ENCODE measurements around the gene TRMT2A. TPM values are rescaled to one million over a fixed set of nuclear protein-coding genes. Genes with fewer than 3 reads are reported as not detected.
"Not testable (repeated sequence)": the region's sequence is repeated elsewhere in the genome, so short reads cannot be mapped to it uniquely, and the experiment has no call there.

The TRMT2A gene
- total RNA-seq, 1 donor from 2014 or later: 125 TPM

GRCh38 chr22:20080445-20080775, 36.6 kb downstream of the TRMT2A start:
- Mint-ChIP-seq H3K36me3 (ENCODE audit: low read depth) (peaks cover 10% of the 10 kb centered on the region), H3K4me3 (peak overlapping the region; percentile 91), H3K27me3 (no peaks in the 10 kb centered on the region), H3K4me1 (peaks cover 33% of the 10 kb centered on the region), H3K9me3 (no peaks in the 10 kb centered on the region), H3K27ac (peak overlapping the region; percentile 79)
- intact Hi-C loops (cut with micrococcal nuclease): loop anchor here (1.0 to 5.0 kb wide), 4 partner anchors 20 to 108 kb away; partner anchors contain the start of genes TANGO2 and TRMT2A
- peak; percentile 93 for DNase-seq

GRCh38 chr22:20079745-20080444, 37.1 kb downstream of the TRMT2A start, which contains the start of gene DGCR8:
Gene DGCR8 (plus strand): TSS chr22:20080241. CDS start chr22:20085964, 5,723 bp downstream.
- H3K27me3 Mint-ChIP-seq: no peaks in the 10 kb centered on the region
- H3K4me3 Mint-ChIP-seq: peak within 1 kb of the TSS; percentile 91
- peak; percentile 93 for DNase-seq
- H3K36me3 Mint-ChIP-seq (ENCODE audit: low read depth): peaks cover 9% of the 10 kb centered on the region
- intact Hi-C loops (cut with micrococcal nuclease): loop anchor here (1.0 to 5.0 kb wide), 4 partner anchors 20 to 108 kb away; partner anchors contain the start of genes TANGO2 and TRMT2A
- peak within 1 kb of the TSS; percentile 85 for H3K27ac Mint-ChIP-seq
- no peaks in the 10 kb centered on the region for H3K9me3 Mint-ChIP-seq
- H3K4me1 Mint-ChIP-seq: peaks cover 33% of the 10 kb centered on the region

GRCh38 chr22:20076627-20077172, 40.3 kb downstream of the TRMT2A start:
- Mint-ChIP-seq H3K9me3 (no peaks in the 10 kb centered on the region), H3K27ac (no peak overlapping the region), H3K36me3 (ENCODE audit: low read depth) (peaks cover 8% of the 10 kb centered on the region), H3K4me1 (peaks cover 10% of the 10 kb centered on the region), H3K4me3 (no peak overlapping the region), H3K27me3 (no peaks in the 10 kb centered on the region)
- DNase-seq: no peak
- intact Hi-C loops (cut with micrococcal nuclease): no loop called here

GRCh38 chr22:20071524-20071972, 45.5 kb downstream of the TRMT2A start:
- H3K27me3 Mint-ChIP-seq: no peaks in the 10 kb centered on the region
- H3K27ac Mint-ChIP-seq: no peak overlapping the region
- no peaks in the 10 kb centered on the region for H3K9me3 Mint-ChIP-seq
- DNase-seq: no peak
- no peaks in the 10 kb centered on the region for H3K4me1 Mint-ChIP-seq
- intact Hi-C loops (cut with micrococcal nuclease): no loop called here
- H3K4me3 Mint-ChIP-seq: no peak overlapping the region
- H3K36me3 Mint-ChIP-seq (ENCODE audit: low read depth): no peaks in the 10 kb centered on the region

GRCh38 chr22:20069331-20070042, 47.5 kb downstream of the TRMT2A start:
- H3K4me1 Mint-ChIP-seq: no peaks in the 10 kb centered on the region
- DNase-seq: no peak
- intact Hi-C loops (cut with micrococcal nuclease): no loop called here
- no peak overlapping the region for H3K27ac Mint-ChIP-seq
- no peak overlapping the region for H3K4me3 Mint-ChIP-seq
- no peaks in the 10 kb centered on the region for H3K36me3 Mint-ChIP-seq (ENCODE audit: low read depth)
- no peaks in the 10 kb centered on the region for H3K27me3 Mint-ChIP-seq
- H3K9me3 Mint-ChIP-seq: no peaks in the 10 kb centered on the region

GRCh38 chr22:20068640-20069039, 48.4 kb downstream of the TRMT2A start:
- H3K36me3 Mint-ChIP-seq (ENCODE audit: low read depth): no peaks in the 10 kb centered on the region
- H3K27ac Mint-ChIP-seq: no peak overlapping the region
- H3K4me3 Mint-ChIP-seq: no peak overlapping the region
- no peaks in the 10 kb centered on the region for H3K4me1 Mint-ChIP-seq
- H3K9me3 Mint-ChIP-seq: no peaks in the 10 kb centered on the region
- DNase-seq: no peak
- no peaks in the 10 kb centered on the region for H3K27me3 Mint-ChIP-seq
- intact Hi-C loops (cut with micrococcal nuclease): no loop called here

- H3K36me3 Mint-ChIP-seq (ENCODE audit: low read depth); intact Hi-C loops (cut with micrococcal nuclease); H3K4me1 Mint-ChIP-seq; H3K27me3 Mint-ChIP-seq; H3K4me3 Mint-ChIP-seq; H3K27ac Mint-ChIP-seq; DNase-seq; H3K9me3 Mint-ChIP-seq: not testable (repeated sequence)
These were observed 49.7 kb downstream of the TRMT2A start for GRCh38 chr22:20067384-20067682.

- Mint-ChIP-seq H3K27me3 (no peaks in the 10 kb centered on the region), H3K27ac (no peak overlapping the region), H3K36me3 (ENCODE audit: low read depth) (peaks cover 5% of the 10 kb centered on the region), H3K4me1 (peaks cover 2% of the 10 kb centered on the region), H3K9me3 (no peaks in the 10 kb centered on the region), H3K4me3 (no peak overlapping the region)
- no peak for DNase-seq
- intact Hi-C loops (cut with micrococcal nuclease): no loop called here
These were observed 50.2 kb downstream of the TRMT2A start for GRCh38 chr22:20066617-20067383.

- intact Hi-C loops (cut with micrococcal nuclease): no loop called here
- Mint-ChIP-seq H3K4me3 (no peak overlapping the region), H3K9me3 (no peaks in the 10 kb centered on the region), H3K4me1 (peaks cover 2% of the 10 kb centered on the region), H3K36me3 (ENCODE audit: low read depth) (peaks cover 6% of the 10 kb centered on the region), H3K27me3 (no peaks in the 10 kb centered on the region), H3K27ac (no peak overlapping the region)
- no peak for DNase-seq
These were observed 51.0 kb downstream of the TRMT2A start for GRCh38 chr22:20065896-20066616.

- Mint-ChIP-seq H3K27ac (no peak overlapping the region), H3K4me1 (peaks cover 2% of the 10 kb centered on the region), H3K4me3 (no peak overlapping the region), H3K9me3 (no peaks in the 10 kb centered on the region), H3K36me3 (ENCODE audit: low read depth) (peaks cover 9% of the 10 kb centered on the region), H3K27me3 (no peaks in the 10 kb centered on the region)
- intact Hi-C loops (cut with micrococcal nuclease): no loop called here
- DNase-seq: no peak
These were observed 52.3 kb downstream of the TRMT2A start for GRCh38 chr22:20064545-20065262.

GRCh38 chr22:20064140-20064480, 52.9 kb downstream of the TRMT2A start:
- intact Hi-C loops (cut with micrococcal nuclease): no loop called here
- no peaks in the 10 kb centered on the region for H3K9me3 Mint-ChIP-seq

GRCh38 chr22:20063271-20064139, 53.5 kb downstream of the TRMT2A start:
- Mint-ChIP-seq H3K4me3 (no peak overlapping the region), H3K27ac (no peak overlapping the region), H3K27me3 (no peaks in the 10 kb centered on the region), H3K36me3 (ENCODE audit: low read depth) (peaks cover 12% of the 10 kb centered on the region), H3K9me3 (no peaks in the 10 kb centered on the region), H3K4me1 (peaks cover 5% of the 10 kb centered on the region)
- DNase-seq: no peak
- intact Hi-C loops (cut with micrococcal nuclease): no loop called here

More at GRCh38 chr22:20064140-20064480, 52.9 kb downstream of the TRMT2A start:
- no peak for DNase-seq
- H3K27ac Mint-ChIP-seq: no peak overlapping the region
- H3K4me1 Mint-ChIP-seq: peaks cover 2% of the 10 kb centered on the region
- no peaks in the 10 kb centered on the region for H3K27me3 Mint-ChIP-seq
- H3K4me3 Mint-ChIP-seq: no peak overlapping the region
- peaks cover 9% of the 10 kb centered on the region for H3K36me3 Mint-ChIP-seq (ENCODE audit: low read depth)
